Measurements from ENCODE around the gene GPANK1. TPM values are rescaled to one million over a fixed set of nuclear protein-coding genes. Genes with fewer than 3 reads are reported as not detected.
A peak's percentile ranks its signal among the peaks of the same experiment; 100 is the strongest.

GPANK1 gene
- total and polyA plus RNA-seq, 9 of the 15 experiments (the other 6 are each of a cell fraction or from before 2014, with no cell fraction given), result 32.2 to 111 (median 46.3) TPM

DNA sequence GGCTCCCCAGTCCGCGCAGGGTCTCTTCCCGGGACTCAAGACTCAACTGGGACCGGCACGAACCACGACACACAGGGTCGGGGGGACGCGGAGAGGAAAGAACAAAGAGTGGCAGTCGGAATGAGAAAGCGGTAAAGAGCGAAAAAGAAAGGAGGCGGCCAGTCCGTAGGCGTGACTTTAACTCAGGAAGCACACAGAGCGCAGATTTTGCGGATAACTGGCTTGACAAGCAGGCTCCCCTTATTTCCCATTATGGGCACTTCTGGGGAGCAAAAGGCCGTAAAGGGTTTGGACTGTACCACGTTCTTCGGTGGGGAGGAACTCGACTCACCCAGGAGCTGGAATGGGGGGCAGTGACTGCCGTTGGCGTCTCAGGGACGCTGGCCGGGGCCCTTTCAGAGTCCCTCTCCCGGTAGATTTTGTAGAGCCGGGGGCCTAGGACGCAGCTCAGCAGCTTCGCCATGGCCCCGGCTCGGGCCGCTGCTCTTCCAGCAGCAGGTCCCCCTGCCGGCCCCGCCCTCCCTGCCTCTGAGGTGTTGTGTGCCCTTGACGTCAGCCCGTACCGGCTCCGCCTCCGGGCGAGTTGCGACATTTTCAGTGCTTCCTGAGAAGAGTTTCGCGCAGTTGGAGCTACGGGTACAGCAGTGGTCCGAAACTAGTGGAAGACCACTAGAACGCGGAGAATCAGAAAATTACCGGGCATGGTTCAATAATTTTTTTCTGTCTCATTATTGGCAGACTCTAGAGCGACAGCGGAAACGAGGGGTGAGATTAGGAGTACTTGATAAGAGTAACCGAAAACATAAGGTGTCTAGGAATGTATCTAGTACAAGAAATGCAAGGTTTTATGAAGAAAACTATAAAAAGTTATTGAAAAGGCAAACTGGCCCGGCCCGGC is 38.3 kb upstream of the GPANK1 start, which contains the start of gene ABHD16A (continued):
- TF ChIP-seq HDAC8 (tag; IDR thresholded peaks at IDR 0.05) (peak; percentile 44; the same call in 1 of the 2 replicates), ZNF589 (CRISPR knock-in tag; IDR thresholded peaks at IDR 0.05; ENCODE audit: low read depth) (0 out of 2 replicates have a peak, but pooled peaks have one; percentile 76), SREBF1 (IDR thresholded peaks at IDR 0.05; ENCODE audit: borderline replicate concordance, low read depth, low read length) (peak; percentile 91), ZNF197 (CRISPR knock-in tag; IDR thresholded peaks at IDR 0.05; ENCODE audit: low read depth) (peak; percentile 76; the same call in 1 of the 2 replicates), U2AF1 (optimal IDR thresholded peaks at IDR 0.05; ENCODE audit: low read depth, low read length) (no peak), MEIS2 (IDR thresholded peaks at IDR 0.05; ENCODE audit: partially characterized antibody) (peak; percentile 49), ATF7 (IDR thresholded peaks at IDR 0.05) (peak; percentile 100), STAG1 (CRISPR knock-in tag; IDR thresholded peaks at IDR 0.05; ENCODE audit: borderline replicate concordance) (no peak), NR1H2 (CRISPR knock-in tag; IDR thresholded peaks at IDR 0.05) (0 out of 2 replicates have a peak, but pooled peaks have one; percentile 60), DACH1 (IDR thresholded peaks at IDR 0.05; ENCODE audit: partially characterized antibody) (peak; percentile 63), IRF2 (CRISPR knock-in tag; IDR thresholded peaks at IDR 0.05) (no peak)
- TF ChIP-seq, protein P1, sequence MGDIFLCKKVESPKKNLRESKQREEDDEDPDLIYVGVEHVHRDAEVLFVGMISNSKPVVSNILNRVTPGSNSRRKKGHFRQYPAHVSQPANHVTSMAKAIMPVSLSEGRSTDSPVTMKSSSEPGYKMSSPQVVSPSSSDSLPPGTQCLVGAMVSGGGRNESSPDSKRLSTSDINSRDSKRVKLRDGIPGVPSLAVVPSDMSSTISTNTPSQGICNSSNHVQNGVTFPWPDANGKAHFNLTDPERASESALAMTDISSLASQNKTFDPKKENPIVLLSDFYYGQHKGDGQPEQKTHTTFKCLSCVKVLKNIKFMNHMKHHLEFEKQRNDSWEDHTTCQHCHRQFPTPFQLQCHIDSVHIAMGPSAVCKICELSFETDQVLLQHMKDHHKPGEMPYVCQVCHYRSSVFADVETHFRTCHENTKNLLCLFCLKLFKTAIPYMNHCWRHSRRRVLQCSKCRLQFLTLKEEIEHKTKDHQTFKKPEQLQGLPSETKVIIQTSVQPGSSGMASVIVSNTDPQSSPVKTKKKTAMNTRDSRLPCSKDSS (IDR thresholded peaks at IDR 0.05; ENCODE audit: low read depth, partially characterized antibody), result no peak
- TF ChIP-seq, protein P2, sequence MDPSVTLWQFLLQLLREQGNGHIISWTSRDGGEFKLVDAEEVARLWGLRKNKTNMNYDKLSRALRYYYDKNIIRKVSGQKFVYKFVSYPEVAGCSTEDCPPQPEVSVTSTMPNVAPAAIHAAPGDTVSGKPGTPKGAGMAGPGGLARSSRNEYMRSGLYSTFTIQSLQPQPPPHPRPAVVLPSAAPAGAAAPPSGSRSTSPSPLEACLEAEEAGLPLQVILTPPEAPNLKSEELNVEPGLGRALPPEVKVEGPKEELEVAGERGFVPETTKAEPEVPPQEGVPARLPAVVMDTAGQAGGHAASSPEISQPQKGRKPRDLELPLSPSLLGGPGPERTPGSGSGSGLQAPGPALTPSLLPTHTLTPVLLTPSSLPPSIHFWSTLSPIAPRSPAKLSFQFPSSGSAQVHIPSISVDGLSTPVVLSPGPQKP (CRISPR knock-in tag; IDR thresholded peaks at IDR 0.05), result no peak
- TF ChIP-seq, protein P3, sequence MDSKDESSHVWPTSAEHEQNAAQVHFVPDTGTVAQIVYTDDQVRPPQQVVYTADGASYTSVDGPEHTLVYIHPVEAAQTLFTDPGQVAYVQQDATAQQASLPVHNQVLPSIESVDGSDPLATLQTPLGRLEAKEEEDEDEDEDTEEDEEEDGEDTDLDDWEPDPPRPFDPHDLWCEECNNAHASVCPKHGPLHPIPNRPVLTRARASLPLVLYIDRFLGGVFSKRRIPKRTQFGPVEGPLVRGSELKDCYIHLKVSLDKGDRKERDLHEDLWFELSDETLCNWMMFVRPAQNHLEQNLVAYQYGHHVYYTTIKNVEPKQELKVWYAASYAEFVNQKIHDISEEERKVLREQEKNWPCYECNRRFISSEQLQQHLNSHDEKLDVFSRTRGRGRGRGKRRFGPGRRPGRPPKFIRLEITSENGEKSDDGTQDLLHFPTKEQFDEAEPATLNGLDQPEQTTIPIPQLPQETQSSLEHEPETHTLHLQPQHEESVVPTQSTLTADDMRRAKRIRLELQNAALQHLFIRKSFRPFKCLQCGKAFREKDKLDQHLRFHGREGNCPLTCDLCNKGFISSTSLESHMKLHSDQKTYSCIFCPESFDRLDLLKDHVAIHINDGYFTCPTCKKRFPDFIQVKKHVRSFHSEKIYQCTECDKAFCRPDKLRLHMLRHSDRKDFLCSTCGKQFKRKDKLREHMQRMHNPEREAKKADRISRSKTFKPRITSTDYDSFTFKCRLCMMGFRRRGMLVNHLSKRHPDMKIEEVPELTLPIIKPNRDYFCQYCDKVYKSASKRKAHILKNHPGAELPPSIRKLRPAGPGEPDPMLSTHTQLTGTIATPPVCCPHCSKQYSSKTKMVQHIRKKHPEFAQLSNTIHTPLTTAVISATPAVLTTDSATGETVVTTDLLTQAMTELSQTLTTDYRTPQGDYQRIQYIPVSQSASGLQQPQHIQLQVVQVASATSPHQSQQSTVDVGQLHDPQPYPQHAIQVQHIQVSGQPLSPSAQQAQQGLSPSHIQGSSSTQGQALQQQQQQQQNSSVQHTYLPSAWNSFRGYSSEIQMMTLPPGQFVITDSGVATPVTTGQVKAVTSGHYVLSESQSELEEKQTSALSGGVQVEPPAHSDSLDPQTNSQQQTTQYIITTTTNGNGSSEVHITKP (IDR thresholded peaks at IDR 0.05; ENCODE audit: partially characterized antibody), result peak; percentile 99
